Ovary (tissue), 9 donors: ENCODE measurements around the gene MAMDC4. TPM values are rescaled to one million over a fixed set of nuclear protein-coding genes. Genes with fewer than 3 reads are reported as not detected.
"Not testable (repeated sequence)": the region's sequence is repeated elsewhere in the genome, so short reads cannot be mapped to it uniquely, and the experiment has no call there.

Experiments
- DNase-seq, 5 donors: peaks; one replicate each; pipeline ENCODE4 v3.0.0-alpha.2; 2019 to 2020
- H3K27ac ChIP-seq, 2 donors: fragments of 200-600 bp; one replicate each; pipeline versions ENCODE4 v1.5.1 to v1.8.0; 2019 to 2022
- H3K27me3 ChIP-seq: fragments of 200-600 bp; one replicate; pipeline ENCODE4 v1.8.0; 2022
- H3K36me3 ChIP-seq: fragments of 200-600 bp; sonication (generic); one replicate; pipeline ENCODE4 v1.5.1; 2019
- H3K4me1 ChIP-seq: one replicate; pipeline ENCODE4 v1.8.1; 2013; ENCODE audit warnings: mild to moderate bottlenecking, moderate library complexity; ENCODE audit not compliant: insufficient read depth
- H3K4me3 ChIP-seq: fragments of 200-600 bp; sonication (generic); one replicate; pipeline ENCODE4 v1.5.1; 2017
- H3K9me3 ChIP-seq, 2 donors: fragments of 200-600 bp in 1 of 2; sonication (generic) in 1 of 2; one replicate each; pipeline versions ENCODE4 v1.5.1 to v1.8.1; 2013 to 2019; ENCODE audit warnings: mild to moderate bottlenecking in 1 of 2, moderate library complexity in 1 of 2
- EP300 ChIP-seq: sonication (generic); formaldehyde crosslinking; IDR thresholded peaks from one replicate; pipeline ENCODE4 v1.6.1; 2017; ENCODE audit warnings: antibody characterized with exemption
- POLR2A ChIP-seq: fragments of 450-650 bp; IDR thresholded peaks from one replicate; pipeline ENCODE4 v1.6.1; 2017; ENCODE audit warnings: antibody characterized with exemption, mild to moderate bottlenecking, moderate library complexity
- WGBS, 3 donors: extraction: QIAGEN DNeasy Blood & Tissue Kit in 1 of 3; methylation state at CpG; one replicate each; pipeline versions ENCODE4 v1.1.5 to v1.1.7; 2013 to 2017; 5-methylcytosine and 5-hydroxymethylcytosine counted together
- intact Hi-C, 4 donors: fragments of 100-400 bp; cut with DNase I; formaldehyde crosslinking; loops; one replicate each; pipeline versions ENCODE4 v1.11.0 to v1.15.1; 2022 to 2023
- polyA plus RNA-seq, 2 donors: library from polyadenylated mRNA; stranded (reverse); fragments of 200-250 nt in 1 of 2; fragments of 350-450 nt in 1 of 2; fragmentation: Illumina TruSeq in 1 of 2; extraction: RNeasy Lipid Tissue Mini Kit (QIAGEN cat#74804) in 1 of 2; gene quantifications; one replicate each; pipeline ENCODE4 v1.2.3, GENCODE V29; 2013 to 2014
- total RNA-seq, 7 donors: library from RNA; depleted of rRNA in 2 of 7; stranded (reverse); fragments of >200 nt in 2 of 7; fragmentation: NEBNext Ultra II Directional in 3 of 7; extraction: Animal tissue kit (Norgen Biotek cat#: 25700) in 3 of 7; gene quantifications; one replicate each; pipeline versions ENCODE4 v1.1.0 to v1.2.4, GENCODE V29; 2016 to 2023
- TF ChIP-seq, protein P1 (sequence below), 3 donors: fragments of 450-650 bp in 2 of 3; fragments of 200-600 bp in 1 of 3; IDR thresholded peaks; one replicate each; pipeline versions ENCODE4 v1.5.1 to v1.8.0; 2016 to 2022; ENCODE audit warnings: antibody characterized with exemption in 3 of 3, mild to moderate bottlenecking in 1 of 3
- donor health status: DM: no; HTN: no; CAD: no; lungs with moderate emphysema.
- donor health status: DM: no; HTN: no; CAD: no.
- donor health status: Bipolar disorder and iron deficiency.
- donor health status: DM: yes; HTN: yes; CAD: no.
- donor health status: DM: no; HTN: no; CAD: no.
- donor health status: DM: yes; HTN: yes; CAD: no.

The MAMDC4 gene
- total and polyA plus RNA-seq, 9 donors, result 0.15 to 31.4 (median 2.5) TPM

DNA sequence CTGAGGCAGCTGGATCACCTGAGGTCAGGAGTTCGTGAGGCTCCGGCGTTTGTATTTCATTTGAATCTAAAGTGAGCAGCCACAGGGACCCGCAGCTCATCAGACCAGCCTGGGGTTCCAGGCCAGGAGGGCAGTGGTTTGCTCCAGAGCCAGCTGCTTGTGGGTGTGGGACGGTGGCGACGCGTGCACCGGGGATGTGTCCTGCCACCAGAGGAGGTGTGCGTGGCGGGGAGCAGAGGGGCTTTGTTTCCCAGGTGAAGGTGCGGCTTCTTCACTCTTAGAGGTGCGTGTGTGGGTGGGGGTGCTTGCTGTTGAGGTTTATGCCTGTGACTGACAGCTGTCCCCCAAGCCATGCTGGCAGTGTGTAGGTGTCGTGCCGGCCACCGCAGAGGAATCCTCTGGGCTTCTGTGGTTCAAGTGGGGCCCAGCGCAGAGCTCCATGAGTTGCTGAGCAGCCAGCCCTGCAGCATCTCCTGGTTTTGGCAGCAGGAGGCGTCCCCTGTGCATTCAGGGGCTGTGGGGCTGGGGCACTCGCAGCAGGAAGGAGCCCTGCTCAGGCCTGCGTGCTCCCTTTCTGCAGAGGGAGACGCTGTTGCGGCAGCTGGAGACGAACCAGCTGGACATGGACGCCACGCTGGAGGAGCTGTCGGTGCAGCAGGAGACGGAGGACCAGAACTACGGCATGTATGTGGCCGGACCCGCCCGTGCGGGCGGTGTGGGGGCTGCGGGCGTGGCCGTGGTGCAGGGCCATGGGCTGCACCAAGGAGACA, 16.8 kb upstream of the MAMDC4 start:
- DNase-seq, result peak in 1 of 5 donors; percentile 25
- WGBS, 3 donors, result 91 to 93% (median 93%) methylated on average over 32 to 36 of the region's 36 CpGs
- no peak overlapping the region for H3K27ac ChIP-seq
- intact Hi-C loops, result no loop called here
- no peaks in the 10 kb centered on the region for H3K36me3 ChIP-seq
- H3K4me1 ChIP-seq, result no peaks in the 10 kb centered on the region
- TF ChIP-seq POLR2A (no peak), EP300 (no peak)
- TF ChIP-seq, protein P1, sequence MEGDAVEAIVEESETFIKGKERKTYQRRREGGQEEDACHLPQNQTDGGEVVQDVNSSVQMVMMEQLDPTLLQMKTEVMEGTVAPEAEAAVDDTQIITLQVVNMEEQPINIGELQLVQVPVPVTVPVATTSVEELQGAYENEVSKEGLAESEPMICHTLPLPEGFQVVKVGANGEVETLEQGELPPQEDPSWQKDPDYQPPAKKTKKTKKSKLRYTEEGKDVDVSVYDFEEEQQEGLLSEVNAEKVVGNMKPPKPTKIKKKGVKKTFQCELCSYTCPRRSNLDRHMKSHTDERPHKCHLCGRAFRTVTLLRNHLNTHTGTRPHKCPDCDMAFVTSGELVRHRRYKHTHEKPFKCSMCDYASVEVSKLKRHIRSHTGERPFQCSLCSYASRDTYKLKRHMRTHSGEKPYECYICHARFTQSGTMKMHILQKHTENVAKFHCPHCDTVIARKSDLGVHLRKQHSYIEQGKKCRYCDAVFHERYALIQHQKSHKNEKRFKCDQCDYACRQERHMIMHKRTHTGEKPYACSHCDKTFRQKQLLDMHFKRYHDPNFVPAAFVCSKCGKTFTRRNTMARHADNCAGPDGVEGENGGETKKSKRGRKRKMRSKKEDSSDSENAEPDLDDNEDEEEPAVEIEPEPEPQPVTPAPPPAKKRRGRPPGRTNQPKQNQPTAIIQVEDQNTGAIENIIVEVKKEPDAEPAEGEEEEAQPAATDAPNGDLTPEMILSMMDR (IDR thresholded peaks at IDR 0.05), result no peak
- H3K9me3 ChIP-seq, result no peaks in the 10 kb centered on the region
- H3K27me3 ChIP-seq, result no peaks in the 10 kb centered on the region
- H3K4me3 ChIP-seq, result no peak overlapping the region

DNA sequence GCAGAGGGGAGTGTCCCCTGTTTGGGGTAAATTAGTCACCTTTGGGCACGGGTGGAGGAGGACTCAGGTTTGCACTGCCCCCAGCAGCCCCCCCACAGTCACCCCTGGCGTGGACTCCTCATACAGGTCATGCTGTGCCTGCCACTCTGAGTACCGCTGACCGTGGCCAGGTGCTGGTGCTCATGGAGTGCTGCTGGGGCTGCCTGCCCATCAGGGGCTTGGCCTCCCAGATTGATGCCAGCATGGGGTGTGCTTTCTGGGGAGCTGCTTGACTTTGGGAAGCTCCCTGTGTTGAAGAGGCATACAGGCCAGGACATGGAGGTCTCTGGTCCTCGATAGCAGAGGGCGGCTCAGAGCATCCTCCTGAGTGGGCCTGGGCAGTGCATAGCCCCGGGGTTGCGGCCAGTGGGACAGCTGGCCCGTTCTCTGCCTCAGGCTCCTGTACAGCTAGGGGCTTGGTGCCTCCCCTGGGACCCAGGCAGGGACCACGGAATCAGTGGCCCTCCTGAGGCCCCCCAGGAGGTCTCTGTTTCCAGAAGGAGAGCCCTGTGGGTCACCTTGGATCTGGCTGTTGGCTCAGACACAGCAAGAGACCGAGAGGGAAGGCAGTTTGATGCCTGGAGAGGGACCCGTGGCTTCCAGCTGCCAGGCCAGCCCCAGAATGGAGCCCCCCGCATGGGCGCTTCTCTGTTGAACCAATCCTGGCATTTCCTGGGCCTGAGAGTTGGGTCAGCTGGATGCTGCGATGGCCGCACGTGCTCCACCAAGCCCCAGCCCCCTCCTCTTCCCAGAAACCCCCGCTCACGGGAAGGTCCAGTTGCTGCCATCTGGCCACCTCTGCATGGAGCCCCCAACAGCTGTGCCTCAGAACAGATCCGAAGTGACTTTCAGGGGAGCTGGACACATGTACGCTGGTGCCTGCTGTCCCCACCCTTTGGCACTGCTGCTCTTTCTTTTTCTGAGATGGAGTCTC, 15.9 kb upstream of the MAMDC4 start:
- H3K9me3 ChIP-seq, result no peaks in the 10 kb centered on the region
- intact Hi-C loops, result no loop called here
- no peak for DNase-seq
- H3K4me1 ChIP-seq, result no peaks in the 10 kb centered on the region
- H3K27ac ChIP-seq, result no peak overlapping the region
- H3K36me3 ChIP-seq, result no peaks in the 10 kb centered on the region
- H3K4me3 ChIP-seq, result no peak overlapping the region
- TF ChIP-seq, protein P1 (IDR thresholded peaks at IDR 0.05), result no peak
- no peak for TF ChIP-seq EP300
- no peak for TF ChIP-seq POLR2A
- no peaks in the 10 kb centered on the region for H3K27me3 ChIP-seq
- 80 to 89% (median 87%) methylated on average over 21 of the region's 21 CpGs for WGBS, 3 donors

DNA sequence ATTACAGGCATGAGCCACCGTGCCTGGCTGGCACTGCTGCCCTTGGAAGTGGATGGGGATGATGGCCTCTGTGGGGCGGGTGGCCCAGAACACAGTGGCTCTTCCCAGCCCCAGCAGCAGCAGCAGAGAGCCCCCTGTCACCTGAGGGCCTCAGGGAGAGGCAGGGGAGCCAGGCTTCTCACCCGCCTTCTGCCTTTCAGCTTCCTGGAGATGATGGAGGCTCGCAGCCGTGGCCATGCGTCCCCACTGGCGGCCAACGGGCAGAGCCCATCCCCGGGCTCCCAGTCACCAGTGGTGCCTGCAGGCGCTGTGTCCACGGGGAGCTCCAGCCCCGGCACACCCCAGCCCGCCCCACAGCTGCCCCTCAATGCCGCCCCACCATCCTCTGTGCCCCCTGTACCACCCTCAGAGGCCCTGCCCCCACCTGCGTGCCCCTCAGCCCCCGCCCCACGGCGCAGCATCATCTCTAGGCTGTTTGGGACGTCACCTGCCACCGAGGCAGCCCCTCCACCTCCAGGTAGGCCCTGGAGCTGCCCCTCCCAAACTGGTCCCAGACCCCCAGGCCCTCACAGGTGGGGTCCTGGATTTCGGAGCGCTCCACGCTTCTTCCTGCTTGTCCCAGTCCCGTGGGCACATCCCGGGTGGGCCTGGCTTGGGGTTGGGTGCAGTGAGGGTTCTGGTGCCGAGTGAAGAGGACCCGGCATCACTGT, 14.8 kb upstream of the MAMDC4 start:
- no peak for DNase-seq
- TF ChIP-seq POLR2A (no peak), EP300 (no peak)
- TF ChIP-seq, protein P1 (IDR thresholded peaks at IDR 0.05), result no peak
- H3K27me3 ChIP-seq, result no peaks in the 10 kb centered on the region
- 86 to 89% (median 87%) methylated on average over 12 to 27 of the region's 27 CpGs for WGBS, 3 donors
- peaks cover 2% of the 10 kb centered on the region for H3K4me1 ChIP-seq
- no peaks in the 10 kb centered on the region for H3K9me3 ChIP-seq
- no peak overlapping the region for H3K27ac ChIP-seq
- no peaks in the 10 kb centered on the region for H3K36me3 ChIP-seq
- no peak overlapping the region for H3K4me3 ChIP-seq
- intact Hi-C loops, result no loop called here

DNA sequence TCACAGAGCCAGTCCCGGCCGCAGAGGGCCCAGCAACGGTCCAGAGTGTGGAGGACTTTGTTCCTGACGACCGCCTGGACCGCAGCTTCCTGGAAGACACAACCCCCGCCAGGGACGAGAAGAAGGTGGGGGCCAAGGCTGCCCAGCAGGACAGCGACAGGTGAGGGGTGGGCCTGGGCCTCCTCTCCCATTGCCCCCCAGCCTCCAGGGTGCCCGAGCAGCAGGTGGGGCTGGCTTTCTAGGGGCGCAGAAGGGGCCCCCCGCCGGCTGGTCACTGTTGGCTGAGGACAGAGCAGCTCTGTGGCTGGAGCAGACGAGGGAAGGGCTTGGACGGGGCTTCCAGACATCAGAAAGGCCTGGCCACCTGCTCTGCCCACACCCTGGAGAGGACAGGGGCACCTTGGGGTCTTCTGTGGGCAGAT, 14.3 kb upstream of the MAMDC4 start:
- H3K4me1 ChIP-seq, H3K4me3 ChIP-seq, H3K36me3 ChIP-seq, H3K27me3 ChIP-seq, DNase-seq, H3K27ac ChIP-seq, H3K9me3 ChIP-seq, intact Hi-C loops: not testable (repeated sequence)
- 85 to 89% (median 88%) methylated on average over 14 to 15 of the region's 15 CpGs for WGBS, 3 donors
